Non-pigmented ciliary epithelial cell (primary cell): ENCODE data around the gene CCDC85C.
"Not testable (repeated sequence)": the region's sequence is repeated elsewhere in the genome, so short reads cannot be mapped to it uniquely, and the experiment has no call there.

Experiments used
- DNase-seq: peaks from one replicate; pipeline ENCODE4 v3.0.0-alpha.2; 2010; ENCODE audit warnings: low read depth

CCDC85C gene

GRCh38 chr14:99603471-99604277, at the start of gene CCDC85C:
TSS of gene CCDC85C (minus strand) at chr14:99604207. CDS start at chr14:99603959, 248 bp downstream.
- no peak for DNase-seq

DNA sequence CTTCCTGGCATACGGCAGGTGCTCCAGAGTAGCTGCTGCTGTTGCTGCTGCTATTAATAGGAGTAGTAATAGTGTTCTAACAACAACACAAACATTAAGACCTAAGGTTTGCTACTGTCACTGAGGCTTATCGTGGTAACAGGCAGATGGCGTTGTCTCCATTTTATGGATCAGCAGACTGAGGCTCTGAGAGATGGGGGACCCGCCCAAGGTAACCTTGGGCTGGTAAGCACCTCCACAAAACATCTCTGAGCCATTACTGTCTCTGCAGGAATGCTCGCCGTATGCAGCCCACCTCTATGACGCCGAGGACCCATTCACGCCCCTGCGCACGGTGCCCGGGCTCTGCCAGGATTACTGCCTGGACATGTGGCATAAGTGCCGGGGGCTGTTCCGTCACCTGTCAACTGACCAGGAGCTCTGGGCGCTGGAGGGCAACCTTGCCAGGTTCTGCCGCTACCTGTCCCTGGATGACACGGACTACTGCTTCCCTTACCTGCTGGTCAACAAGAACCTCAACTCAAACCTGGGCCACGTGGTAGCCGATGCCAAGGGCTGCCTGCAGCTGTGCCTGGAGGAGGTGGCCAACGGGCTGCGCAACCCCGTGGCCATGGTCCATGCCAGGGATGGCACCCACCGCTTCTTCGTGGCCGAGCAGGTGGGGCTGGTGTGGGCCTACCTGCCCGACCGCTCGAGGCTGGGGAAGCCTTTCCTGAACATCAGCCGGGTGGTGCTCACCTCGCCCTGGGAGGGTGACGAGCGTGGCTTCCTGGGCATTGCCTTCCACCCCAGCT, 48.1 kb upstream of the CCDC85C start:
- no peak for DNase-seq

DNA sequence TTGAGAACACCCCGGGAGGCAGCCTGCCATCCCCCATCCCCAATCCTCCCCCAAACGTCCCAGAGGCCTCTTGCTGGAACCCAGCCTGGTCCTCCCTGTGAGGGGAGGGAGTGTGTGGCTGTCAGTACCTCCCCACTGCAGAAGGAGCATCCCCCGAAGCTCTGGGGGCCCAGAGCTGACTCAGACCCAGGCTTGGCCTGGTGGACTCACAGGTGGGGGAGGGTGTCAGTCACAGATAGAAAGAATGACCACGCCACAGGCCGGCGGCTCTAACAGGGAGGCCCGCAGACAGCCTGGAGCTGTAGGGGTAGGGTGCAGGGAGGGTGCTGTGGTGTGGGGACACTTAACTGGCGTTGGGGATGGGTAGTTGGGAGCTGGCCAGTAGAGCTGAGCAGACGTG, 46.2 kb upstream of the CCDC85C start:
- no peak for DNase-seq

DNA sequence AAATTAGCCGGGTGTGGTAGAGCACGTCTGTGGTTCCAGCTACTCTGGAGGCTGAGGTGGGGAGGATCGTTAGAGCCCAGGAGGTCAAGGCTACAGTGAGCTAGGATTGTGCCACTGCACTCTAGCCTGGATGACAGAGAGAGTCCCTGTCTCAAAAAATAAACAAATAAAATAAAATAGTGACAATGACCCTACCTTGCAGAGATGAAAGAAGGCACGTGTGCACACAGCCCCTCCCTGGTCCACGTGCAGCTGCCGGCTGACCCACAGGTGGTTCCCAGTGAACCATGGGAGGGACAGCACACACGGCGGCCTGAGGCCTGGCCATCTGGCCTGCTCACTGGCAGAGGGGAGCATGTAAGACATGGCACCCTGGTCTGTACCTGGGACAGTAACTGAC, 45.6 kb upstream of the CCDC85C start:
- DNase-seq: no peak

DNA sequence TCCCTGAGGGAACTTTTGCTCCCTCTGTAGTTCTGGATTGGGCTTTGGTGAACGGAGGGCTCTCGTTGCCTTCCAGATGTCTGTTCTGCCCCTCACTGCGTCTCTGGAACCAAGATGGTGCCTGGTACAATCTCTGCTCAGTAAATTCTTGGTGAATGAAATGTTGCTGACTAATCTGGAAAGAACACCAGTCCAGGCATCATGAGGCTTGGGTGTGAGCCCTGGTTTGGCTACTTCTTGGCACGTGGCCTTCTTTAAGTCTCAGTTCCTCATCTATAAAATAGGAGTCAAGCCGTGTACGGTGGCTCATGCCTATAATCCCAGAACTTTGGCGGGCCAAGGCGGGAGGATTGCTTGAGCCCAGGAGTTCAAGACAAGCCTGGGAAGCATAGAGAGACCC, 45.2 kb upstream of the CCDC85C start:
- DNase-seq: no peak

DNA sequence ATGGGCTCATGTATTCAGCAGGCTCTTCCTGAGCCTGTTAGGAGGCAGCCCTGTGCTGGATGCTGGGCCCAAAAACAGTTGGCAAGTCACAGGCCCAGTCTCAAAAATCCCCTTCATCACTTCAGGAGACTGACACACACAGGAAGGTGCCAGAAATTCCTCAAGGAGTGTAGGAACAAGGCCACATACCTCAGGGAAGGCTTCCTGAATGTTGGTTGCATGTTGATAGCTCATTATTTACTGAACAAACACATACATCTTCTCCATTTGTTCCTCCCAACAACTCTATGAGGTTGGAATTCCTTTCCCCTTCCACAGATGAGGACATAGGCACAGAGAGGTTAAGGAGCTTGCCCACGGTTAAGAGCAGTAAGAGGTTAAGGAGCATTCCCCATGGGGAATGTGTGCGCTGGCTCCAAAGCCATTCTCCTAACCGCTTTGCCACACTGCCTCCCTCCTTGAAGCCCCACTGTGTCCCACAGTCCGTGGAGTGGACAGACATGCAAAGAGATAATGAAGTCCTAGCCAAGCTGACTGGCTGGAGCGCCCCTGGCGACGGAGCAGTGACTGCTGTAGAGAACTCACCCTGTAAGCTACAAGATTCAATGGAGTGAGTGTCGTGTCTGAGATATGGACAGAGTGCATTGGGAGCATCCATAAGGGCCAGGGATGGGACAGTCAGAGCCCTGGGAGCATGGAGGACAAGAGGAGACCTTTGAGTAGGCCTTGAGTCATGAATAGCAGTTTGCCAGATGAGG, 44.2 kb upstream of the CCDC85C start:
- no peak for DNase-seq

GRCh38 chr14:99647411-99647810, 43.4 kb upstream of the CCDC85C start:
- DNase-seq: no peak

GRCh38 chr14:99645545-99646505, 41.8 kb upstream of the CCDC85C start:
- no peak for DNase-seq

DNA sequence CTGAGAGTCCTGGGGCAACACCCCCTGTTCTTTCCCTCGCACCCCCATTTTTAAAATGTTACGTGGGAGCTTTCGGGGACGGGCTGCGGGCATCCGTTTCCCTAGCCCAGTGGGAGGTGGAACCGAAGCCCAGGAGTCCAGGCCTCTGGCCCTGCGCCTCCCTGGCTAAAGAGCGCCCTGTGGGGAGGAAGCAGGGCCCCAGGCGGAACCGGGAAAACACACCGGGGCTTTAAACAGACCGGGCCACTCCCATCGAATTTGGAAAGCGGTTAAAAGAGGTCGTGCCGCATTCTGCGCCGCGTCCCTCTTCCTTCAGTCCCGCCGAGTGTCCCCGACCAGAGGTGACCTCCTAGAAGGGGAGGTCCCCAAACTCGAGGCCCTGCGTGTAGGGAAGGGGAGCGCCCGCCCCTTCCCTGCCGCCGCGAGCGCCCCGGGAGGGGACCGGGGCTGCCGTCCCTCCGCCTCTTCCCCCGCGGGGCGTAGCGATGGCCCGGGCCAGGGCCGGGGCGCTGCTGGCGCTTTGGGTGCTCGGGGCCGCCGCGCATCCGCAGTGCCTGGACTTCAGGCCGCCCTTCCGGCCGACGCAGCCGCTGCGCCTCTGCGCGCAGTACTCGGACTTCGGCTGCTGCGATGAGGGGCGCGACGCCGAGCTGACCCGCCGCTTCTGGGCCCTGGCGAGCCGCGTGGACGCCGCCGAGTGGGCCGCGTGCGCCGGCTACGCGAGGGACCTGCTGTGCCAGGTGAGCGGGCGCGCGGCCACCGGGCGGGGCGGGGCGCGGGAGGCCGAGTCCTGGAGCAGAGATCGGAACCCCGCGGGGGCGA, 40.9 kb upstream of the CCDC85C start, which contains the start of gene HHIPL1:
Gene HHIPL1 (plus strand): TSS at position 407 of the 822 bp plus-strand sequence. CDS start 79 bp downstream, at position 486.
- DNase-seq: no peak

- no peak for DNase-seq
Measured at GRCh38 chr14:99644035-99644587, 40.1 kb upstream of the CCDC85C start.

- DNase-seq: no peak
Measured at GRCh38 chr14:99643343-99643742, 39.3 kb upstream of the CCDC85C start.

GRCh38 chr14:99642771-99643170, 38.8 kb upstream of the CCDC85C start:
- DNase-seq: not testable (repeated sequence)

- no peak for DNase-seq
Measured at GRCh38 chr14:99637624-99638023, 33.6 kb upstream of the CCDC85C start.

DNA sequence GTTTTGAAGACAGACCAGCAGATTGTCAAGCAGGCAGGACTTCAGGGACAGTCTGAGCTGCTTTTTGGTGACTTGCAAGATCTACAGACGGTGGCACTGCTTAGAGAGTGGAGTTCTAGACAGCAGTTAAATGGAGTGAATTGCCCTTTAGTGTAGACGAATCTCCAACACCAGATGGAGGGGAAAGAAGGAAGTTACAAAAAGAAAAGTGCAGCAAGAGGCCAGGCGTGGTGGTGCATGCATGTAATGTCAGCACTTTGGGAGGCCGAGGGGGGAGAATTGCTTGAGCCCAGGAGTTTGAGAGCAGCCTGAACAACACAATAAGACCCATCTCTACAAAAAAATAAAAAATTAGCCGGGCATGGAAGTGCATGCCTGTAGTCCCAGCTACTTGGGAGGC, 32.5 kb upstream of the CCDC85C start:
- no peak for DNase-seq

DNA sequence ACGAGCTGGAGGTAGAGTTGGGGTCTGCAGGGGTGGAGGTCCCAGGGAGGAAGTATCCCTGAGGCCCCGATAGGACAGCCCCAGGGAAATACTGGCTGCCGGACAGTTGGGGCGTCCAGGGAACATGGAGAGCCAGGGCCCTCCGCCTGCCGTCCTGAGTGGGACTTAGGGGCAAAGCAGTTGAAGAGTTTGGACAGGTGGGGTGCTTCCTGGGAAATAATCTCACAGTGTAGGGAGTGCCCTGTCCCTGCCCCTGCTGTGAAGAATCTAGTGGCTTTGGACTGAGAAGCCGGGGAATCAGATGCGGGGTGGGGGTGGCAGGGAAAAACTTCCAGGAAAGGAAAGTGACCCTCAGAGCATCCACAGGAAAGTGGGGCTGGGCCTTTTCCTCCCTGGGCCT, 31.1 kb upstream of the CCDC85C start:
- no peak for DNase-seq

GRCh38 chr14:99634443-99634842, 30.4 kb upstream of the CCDC85C start:
- DNase-seq: no peak

GRCh38 chr14:99633918-99634317, 29.9 kb upstream of the CCDC85C start:
- no peak for DNase-seq

- no peak for DNase-seq
Measured at GRCh38 chr14:99633141-99633540, 29.1 kb upstream of the CCDC85C start.

DNA sequence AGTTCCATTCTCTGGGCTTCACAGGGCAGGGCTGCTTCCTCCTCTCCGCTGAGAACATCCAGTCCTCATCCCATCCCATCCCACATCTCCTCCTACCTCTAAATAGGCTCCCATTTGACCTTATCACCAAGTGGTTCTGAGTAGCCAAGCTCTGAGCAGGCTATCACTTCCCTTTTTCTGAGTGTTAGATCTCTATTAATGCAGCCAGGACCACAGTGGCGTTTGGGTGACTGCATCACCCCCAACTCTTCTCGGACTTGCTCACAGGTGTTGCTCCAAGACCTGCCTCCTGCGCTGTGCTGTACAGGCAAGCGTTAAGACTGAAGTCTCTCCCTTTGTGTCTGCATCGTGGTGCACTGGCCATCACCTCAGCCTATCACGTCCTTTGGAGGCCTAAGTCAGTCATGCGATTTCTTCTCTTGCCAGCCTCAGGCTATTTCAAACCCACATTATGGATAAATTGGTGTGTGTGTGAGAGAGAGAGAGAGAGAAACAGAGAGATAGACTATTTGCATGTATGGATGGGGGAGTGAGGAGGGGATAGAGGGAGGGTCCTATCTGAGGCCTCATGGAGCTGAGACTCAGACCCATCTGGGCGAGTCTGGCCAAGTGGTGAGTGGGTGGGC, 28.5 kb upstream of the CCDC85C start:
- no peak for DNase-seq

DNA sequence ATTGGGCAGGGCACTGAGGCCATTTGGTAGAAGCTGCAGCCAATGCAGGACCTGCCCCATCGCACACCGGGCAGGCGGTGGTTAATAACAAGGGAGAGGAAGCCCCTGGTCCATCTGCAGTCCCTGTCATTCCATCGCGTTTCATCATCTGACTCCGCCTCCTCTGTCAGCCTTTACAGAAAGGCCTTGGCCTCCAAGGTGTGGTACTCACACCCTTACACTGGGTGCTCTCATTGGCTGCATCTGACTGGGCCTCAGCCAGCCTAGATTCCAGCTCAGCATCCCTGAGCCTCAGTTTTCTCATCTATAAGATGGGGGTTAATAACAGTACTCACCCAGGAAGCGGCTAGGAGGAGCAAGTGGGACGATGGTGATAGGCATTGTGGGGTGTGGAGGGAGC, 26.2 kb upstream of the CCDC85C start:
- DNase-seq: no peak
